Measurements from ENCODE around the gene SDC3. TPM values are rescaled to one million over a fixed set of nuclear protein-coding genes. Genes with fewer than 3 reads are reported as not detected.

The SDC3 gene
- total RNA-seq, 1 experiment from 2014 or later: 33.7 TPM

DNA sequence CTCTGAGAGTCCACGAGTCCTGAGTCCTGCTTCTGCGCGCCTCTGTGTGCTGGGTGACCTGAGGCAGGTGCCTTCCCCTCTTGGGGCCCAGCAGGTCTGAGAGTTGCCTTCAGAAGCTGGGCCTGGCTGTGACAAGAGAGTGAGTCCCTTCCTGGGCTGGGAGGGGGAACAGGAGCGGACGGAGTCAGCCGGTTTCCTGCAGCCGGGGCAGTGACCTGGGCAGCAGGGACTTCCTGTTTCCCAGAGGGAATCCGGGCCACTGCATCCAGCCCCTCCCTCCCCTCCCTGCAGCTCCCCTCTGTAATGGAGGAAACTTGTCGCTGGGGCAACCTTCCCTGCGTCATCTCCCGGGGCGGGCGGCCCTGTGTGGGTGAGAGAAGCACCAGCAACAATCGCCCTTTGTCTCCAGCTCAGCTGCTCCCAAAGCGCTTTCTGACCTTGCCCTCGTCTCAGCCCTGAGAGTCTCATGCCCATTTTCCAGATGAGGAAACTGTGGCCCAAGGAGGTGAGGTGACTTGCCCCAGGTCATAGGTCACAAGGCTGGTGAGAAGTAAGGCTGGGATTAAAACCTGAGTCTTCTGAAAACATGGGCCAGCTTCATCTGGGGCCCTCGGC is 61.1 kb downstream of the SDC3 start:
- TF ChIP-seq EZH2 (IDR thresholded peaks at IDR 0.05; ENCODE audit: low read depth) (no peak), CTCF (conservative IDR thresholded peaks at IDR 0.05) (no peak)
- Histone ChIP-seq H3K27ac (no peak overlapping the region), H2AFZ (no peak overlapping the region), H4K20me1 (ENCODE audit: insufficient read depth) (no peaks in the 10 kb centered on the region), H3K9me3 (ENCODE audit: insufficient read depth, low read depth) (no peaks in the 10 kb centered on the region), H3K4me2 (no peak overlapping the region), H3K4me3 (no peak overlapping the region), H3F3A (ENCODE audit: insufficient read depth, low read depth) (no peaks in the 10 kb centered on the region), H3K4me1 (replicated peaks; ENCODE audit: insufficient read depth) (no peaks in the 10 kb centered on the region), H3K27me3 (ENCODE audit: insufficient read depth, low read depth) (peaks cover 35% of the 10 kb centered on the region), H3K9me2 (ENCODE audit: insufficient read depth) (no peaks in the 10 kb centered on the region), H3K79me2 (ENCODE audit: low read depth) (no peaks in the 10 kb centered on the region), H3K36me3 (ENCODE audit: low read depth) (no peaks in the 10 kb centered on the region)
- ChIA-PET POLR2A (ENCODE audit: unreplicated experiment) (interaction anchor here (0.6 kb wide), 1 partner anchor 31 kb away, joined by 5 read pairs; no protein-coding TSS in a partner anchor), CTCF (interaction anchor here (0.6 to 0.7 kb wide), 2 partner anchors 49 to 64 kb away, joined by 3 to 4 read pairs; no protein-coding TSS in a partner anchor)
- no TSS peak for BruUV-seq (replicated peaks)
- peak in 1 of 2 experiments; percentile 61 for DNase-seq
- intact Hi-C loops (cut with micrococcal nuclease; ENCODE audit: unreplicated experiment): no loop called here

DNA sequence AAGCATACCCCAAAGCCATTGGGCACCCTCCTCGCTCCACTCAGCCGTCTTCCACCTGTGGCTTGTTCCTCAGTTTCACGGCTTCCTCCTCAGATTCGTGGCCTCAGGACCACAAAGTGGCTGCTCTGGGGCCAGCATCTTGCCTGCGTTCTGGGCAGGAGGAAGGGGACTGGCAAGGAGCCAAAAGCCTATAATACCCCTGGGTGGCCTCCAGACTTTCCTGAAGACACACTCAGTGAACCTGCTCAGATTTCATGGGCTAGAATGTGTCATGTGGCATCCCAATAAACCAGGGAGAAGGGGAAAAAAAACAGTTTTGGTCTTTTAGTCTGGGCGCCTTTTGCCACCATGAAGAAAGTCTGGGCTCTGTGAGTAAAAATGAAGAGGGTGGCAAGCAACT is 62.0 kb downstream of the SDC3 start:
- Histone ChIP-seq H3K27ac (no peak overlapping the region), H3K27me3 (ENCODE audit: insufficient read depth, low read depth) (peaks cover 36% of the 10 kb centered on the region), H3K4me2 (no peak overlapping the region), H4K20me1 (ENCODE audit: insufficient read depth) (no peaks in the 10 kb centered on the region), H3K9me3 (ENCODE audit: insufficient read depth, low read depth) (no peaks in the 10 kb centered on the region), H3K4me1 (replicated peaks; ENCODE audit: insufficient read depth) (no peaks in the 10 kb centered on the region), H2AFZ (no peak overlapping the region), H3K9me2 (ENCODE audit: insufficient read depth) (no peaks in the 10 kb centered on the region), H3K4me3 (no peak overlapping the region), H3K79me2 (ENCODE audit: low read depth) (no peaks in the 10 kb centered on the region), H3K36me3 (ENCODE audit: low read depth) (no peaks in the 10 kb centered on the region), H3F3A (ENCODE audit: insufficient read depth, low read depth) (no peaks in the 10 kb centered on the region)
- ChIA-PET CTCF (no interaction called here), POLR2A (ENCODE audit: unreplicated experiment) (no interaction called here)
- no peak for DNase-seq
- TF ChIP-seq EZH2 (IDR thresholded peaks at IDR 0.05; ENCODE audit: low read depth) (no peak), CTCF (conservative IDR thresholded peaks at IDR 0.05) (no peak)
- intact Hi-C loops (cut with micrococcal nuclease; ENCODE audit: unreplicated experiment): no loop called here
- BruUV-seq (replicated peaks): no TSS peak

- no peaks in the 10 kb centered on the region for H3K9me2 ChIP-seq (ENCODE audit: insufficient read depth)
- H4K20me1 ChIP-seq (ENCODE audit: insufficient read depth): no peaks in the 10 kb centered on the region
- H3K4me2 ChIP-seq: no peak overlapping the region
- ChIA-PET POLR2A (ENCODE audit: unreplicated experiment) (no interaction called here), CTCF (no interaction called here)
- no peaks in the 10 kb centered on the region for H3K79me2 ChIP-seq (ENCODE audit: low read depth)
- H3K4me3 ChIP-seq: no peak overlapping the region
- H3K4me1 ChIP-seq (replicated peaks; ENCODE audit: insufficient read depth): no peaks in the 10 kb centered on the region
- intact Hi-C loops (cut with micrococcal nuclease; ENCODE audit: unreplicated experiment): no loop called here
- H2AFZ ChIP-seq: no peak overlapping the region
- no peak for DNase-seq
- H3F3A ChIP-seq (ENCODE audit: insufficient read depth, low read depth): no peaks in the 10 kb centered on the region
- peak; percentile 26; the same call in 1 of the 2 replicates for TF ChIP-seq CTCF (conservative IDR thresholded peaks at IDR 0.05)
- no peak for TF ChIP-seq EZH2 (IDR thresholded peaks at IDR 0.05; ENCODE audit: low read depth)
- no TSS peak for BruUV-seq (replicated peaks)
- peaks cover 36% of the 10 kb centered on the region for H3K27me3 ChIP-seq (ENCODE audit: insufficient read depth, low read depth)
- H3K9me3 ChIP-seq (ENCODE audit: insufficient read depth, low read depth): no peaks in the 10 kb centered on the region
- no peaks in the 10 kb centered on the region for H3K36me3 ChIP-seq (ENCODE audit: low read depth)
- H3K27ac ChIP-seq: no peak overlapping the region
Measured at GRCh38 chr1:30845904-30846290, 62.7 kb downstream of the SDC3 start.

Data from PC-9 (cell line).